ENCODE data around the gene RSPH3. TPM values are rescaled to one million over a fixed set of nuclear protein-coding genes. Genes with fewer than 3 reads are reported as not detected.
"Not testable (repeated sequence)": the region's sequence is repeated elsewhere in the genome, so short reads cannot be mapped to it uniquely, and the experiment has no call there.

Gene RSPH3
- polyA plus RNA-seq, 1 experiment, result 2.0 TPM

- ChIA-PET CTCF (no interaction called here), POLR2A (no interaction called here)
- no peak for DNase-seq (ENCODE audit: low read depth, low spot score)
- TF ChIP-seq CTCF (IDR thresholded peaks at IDR 0.05; ENCODE audit: low read depth, low read length), result no peak
- no peaks in the 10 kb centered on the region for H3K9me3 ChIP-seq (ENCODE audit: control insufficient read depth, insufficient read depth, low read length)
- no peaks in the 10 kb centered on the region for H3K27me3 ChIP-seq (ENCODE audit: control insufficient read depth, insufficient read depth, low read length)
- no peak overlapping the region for H3K4me3 ChIP-seq (ENCODE audit: low read depth, low read length)
- no peak overlapping the region for H3K27ac ChIP-seq (ENCODE audit: low read depth, low read length)
These were observed 44.7 kb downstream of the RSPH3 start for GRCh38 chr6:158955255-158955654.

DNA sequence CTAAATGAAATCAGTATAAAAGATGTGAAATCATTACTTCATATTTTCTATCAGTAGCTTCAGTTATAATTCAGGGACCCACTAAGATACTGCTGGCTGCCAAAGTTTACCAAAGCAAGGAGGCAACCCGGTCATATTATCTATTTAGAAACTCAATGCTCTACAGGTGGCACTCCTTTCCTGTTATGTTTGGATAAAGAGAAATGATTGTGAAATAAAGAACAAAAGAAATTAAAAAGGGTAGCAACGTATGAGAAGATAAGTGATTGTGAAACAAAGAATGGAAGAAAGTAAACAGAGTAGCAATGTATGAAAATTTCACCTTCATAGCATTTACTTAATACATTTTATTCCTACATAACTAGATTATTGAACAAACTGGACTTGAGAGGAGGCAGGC lies 45.2 kb downstream of the RSPH3 start:
- Histone ChIP-seq H3K4me3 (ENCODE audit: low read depth, low read length) (no peak overlapping the region), H3K27me3 (ENCODE audit: control insufficient read depth, insufficient read depth, low read length) (no peaks in the 10 kb centered on the region), H3K27ac (ENCODE audit: low read depth, low read length) (no peak overlapping the region), H3K9me3 (ENCODE audit: control insufficient read depth, insufficient read depth, low read length) (no peaks in the 10 kb centered on the region)
- no peak for TF ChIP-seq CTCF (IDR thresholded peaks at IDR 0.05; ENCODE audit: low read depth, low read length)
- no peak for DNase-seq (ENCODE audit: low read depth, low spot score)
- ChIA-PET POLR2A (no interaction called here), CTCF (no interaction called here)

- CTCF ChIA-PET; H3K9me3 ChIP-seq (ENCODE audit: control insufficient read depth, insufficient read depth, low read length); H3K27me3 ChIP-seq (ENCODE audit: control insufficient read depth, insufficient read depth, low read length); POLR2A ChIA-PET; H3K4me3 ChIP-seq (ENCODE audit: low read depth, low read length); H3K27ac ChIP-seq (ENCODE audit: low read depth, low read length); DNase-seq (ENCODE audit: low read depth, low spot score): not testable (repeated sequence)
These were observed 48.0 kb downstream of the RSPH3 start for GRCh38 chr6:158952011-158952410.

DNA sequence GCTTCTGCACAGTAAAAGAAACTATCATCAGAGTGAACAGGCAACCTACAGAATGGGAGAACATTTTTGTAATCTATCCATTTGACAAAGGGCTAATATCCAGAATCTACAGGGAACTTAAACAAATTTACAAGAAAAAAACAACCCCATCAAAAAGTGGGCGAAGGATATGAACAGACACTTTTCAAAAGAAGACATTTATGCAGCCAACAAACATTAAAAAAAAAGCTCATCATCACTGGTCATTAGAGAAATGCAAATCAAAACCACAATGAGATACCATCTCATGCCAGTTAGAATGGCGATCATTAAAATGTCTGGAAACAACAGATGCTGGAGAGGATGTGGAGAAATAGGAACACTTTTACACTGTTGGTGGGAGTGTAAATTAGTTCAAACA lies 48.4 kb downstream of the RSPH3 start:
- CTCF ChIA-PET; DNase-seq (ENCODE audit: low read depth, low spot score); POLR2A ChIA-PET: not testable (repeated sequence)

DNA sequence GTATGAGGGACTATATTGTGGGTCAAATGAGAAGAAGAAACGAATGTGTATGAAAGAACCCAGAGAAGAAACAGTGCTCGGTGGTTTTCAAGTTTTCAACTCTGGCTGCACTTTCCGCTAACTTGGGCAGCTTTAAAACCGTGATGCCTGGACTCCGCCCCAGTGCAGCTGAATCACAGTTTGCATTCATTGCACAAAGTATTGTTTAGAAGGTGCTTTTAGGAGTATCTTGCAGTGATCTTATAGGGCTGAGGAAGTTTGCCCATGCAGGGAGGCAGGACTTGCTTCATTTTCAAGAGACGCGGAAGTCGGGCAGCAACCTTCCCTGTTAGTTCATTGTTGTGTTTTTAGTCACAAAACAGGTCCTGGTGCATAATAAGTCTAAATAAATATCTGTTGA lies 52.7 kb downstream of the RSPH3 start:
- Histone ChIP-seq H3K9me3 (ENCODE audit: control insufficient read depth, insufficient read depth, low read length) (no peaks in the 10 kb centered on the region), H3K27ac (ENCODE audit: low read depth, low read length) (no peak overlapping the region), H3K4me3 (ENCODE audit: low read depth, low read length) (no peak overlapping the region), H3K27me3 (ENCODE audit: control insufficient read depth, insufficient read depth, low read length) (peaks cover 4% of the 10 kb centered on the region)
- ChIA-PET POLR2A (no interaction called here), CTCF (no interaction called here)
- no peak for TF ChIP-seq CTCF (IDR thresholded peaks at IDR 0.05; ENCODE audit: low read depth, low read length)
- no peak for DNase-seq (ENCODE audit: low read depth, low spot score)

More for the DNA sequence above, 48.4 kb downstream of the RSPH3 start:
- not testable (repeated sequence) for H3K27me3 ChIP-seq (ENCODE audit: control insufficient read depth, insufficient read depth, low read length); H3K4me3 ChIP-seq (ENCODE audit: low read depth, low read length); H3K9me3 ChIP-seq (ENCODE audit: control insufficient read depth, insufficient read depth, low read length); H3K27ac ChIP-seq (ENCODE audit: low read depth, low read length)

- no peak for DNase-seq (ENCODE audit: low read depth, low spot score)
- POLR2A ChIA-PET, result no interaction called here
- TF ChIP-seq CTCF (IDR thresholded peaks at IDR 0.05; ENCODE audit: low read depth, low read length), result no peak
- H3K27me3 ChIP-seq (ENCODE audit: control insufficient read depth, insufficient read depth, low read length), result peaks cover 4% of the 10 kb centered on the region
- no peak overlapping the region for H3K27ac ChIP-seq (ENCODE audit: low read depth, low read length)
- CTCF ChIA-PET, result no interaction called here
- H3K4me3 ChIP-seq (ENCODE audit: low read depth, low read length), result no peak overlapping the region
- no peaks in the 10 kb centered on the region; the same call in 1 of the 2 replicates for H3K9me3 ChIP-seq (ENCODE audit: control insufficient read depth, insufficient read depth, low read length)
These were observed 56.5 kb downstream of the RSPH3 start for GRCh38 chr6:158943380-158944032.

Data from AG04450 (cell line).